ENCODE measurements around the gene HDAC5. TPM values are rescaled to one million over a fixed set of nuclear protein-coding genes. Genes with fewer than 3 reads are reported as not detected.

HDAC5 gene
- total RNA-seq, 1 experiment from 2014 or later = 16.9 TPM

DNA sequence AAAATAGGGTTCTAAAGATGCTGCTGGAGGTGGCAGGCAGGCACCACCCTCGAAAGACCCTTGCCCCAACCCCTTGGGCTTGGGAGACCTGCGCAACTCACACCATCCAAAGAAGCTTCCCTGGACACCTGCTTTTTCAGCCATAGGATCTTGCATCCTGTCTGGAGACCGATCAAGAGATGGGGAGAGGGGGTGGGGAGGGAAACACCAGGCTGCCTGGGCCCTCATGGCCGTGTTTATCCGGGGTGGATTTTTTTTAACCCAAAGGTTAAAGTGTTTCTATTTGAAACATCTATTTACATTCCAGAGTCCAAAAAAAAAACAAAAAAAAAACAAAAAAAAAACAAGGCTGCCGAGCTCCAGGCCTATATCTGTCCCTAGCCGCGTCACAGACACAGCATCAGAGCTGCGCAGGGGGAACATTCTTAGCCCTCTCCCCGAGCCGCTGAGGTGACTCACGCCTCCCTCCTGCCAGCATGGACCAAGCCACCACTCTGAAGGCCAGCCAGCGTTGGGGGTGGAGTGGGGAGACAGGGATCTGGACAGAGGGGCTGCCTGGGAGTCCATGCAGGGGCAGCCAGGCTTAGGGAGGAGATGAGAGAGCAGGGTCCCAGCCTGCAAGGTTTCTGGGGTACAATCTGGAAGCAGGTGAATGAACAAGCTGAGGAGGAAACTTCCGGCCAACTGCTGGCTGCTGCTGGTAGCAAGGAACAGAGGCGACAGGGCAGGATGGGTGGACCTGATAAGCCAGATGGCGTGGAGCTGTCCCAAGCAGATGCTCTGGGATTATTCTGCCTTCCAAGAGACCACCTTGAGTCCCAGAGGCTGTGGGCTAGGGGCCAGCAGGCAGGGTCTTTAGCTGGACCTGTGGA, 14.8 kb downstream of the HDAC5 start:
- Histone ChIP-seq H3K4me1 (ENCODE audit: insufficient read depth, low read length, poor library complexity, severe bottlenecking) (peaks cover 43% of the 10 kb centered on the region), H3K27ac (ENCODE audit: low read depth, low read length, poor library complexity, severe bottlenecking) (no peak overlapping the region), H3K27me3 (replicated peaks; ENCODE audit: insufficient read depth, low read depth, low read length, poor library complexity) (no peaks in the 10 kb centered on the region), H3K9me3 (ENCODE audit: low read depth, low read length, poor library complexity, severe bottlenecking) (no peaks in the 10 kb centered on the region), H3K36me3 (ENCODE audit: insufficient read depth, low read length, poor library complexity, severe bottlenecking) (no peaks in the 10 kb centered on the region), H3K4me3 (ENCODE audit: low read depth, low read length, poor library complexity, severe bottlenecking) (no peak overlapping the region)
- no peak for DNase-seq (ENCODE audit: low spot score)
- ChIA-PET CTCF (interaction anchor here (1.0 kb wide), 1 partner anchor 15 kb away, joined by 9 read pairs; the partner anchor contains the start of gene HDAC5), POLR2A (ENCODE audit: low non-redundant PET) (no interaction called here)
- intact Hi-C loops (cut with micrococcal nuclease; ENCODE audit: unreplicated experiment) = no loop called here
- BruUV-seq (replicated peaks) = no TSS peak
- no peak for TF ChIP-seq EZH2 (IDR thresholded peaks at IDR 0.05; ENCODE audit: borderline replicate concordance, low read depth, low read length, poor library complexity, severe bottlenecking)
- TF ChIP-seq, protein P1, sequence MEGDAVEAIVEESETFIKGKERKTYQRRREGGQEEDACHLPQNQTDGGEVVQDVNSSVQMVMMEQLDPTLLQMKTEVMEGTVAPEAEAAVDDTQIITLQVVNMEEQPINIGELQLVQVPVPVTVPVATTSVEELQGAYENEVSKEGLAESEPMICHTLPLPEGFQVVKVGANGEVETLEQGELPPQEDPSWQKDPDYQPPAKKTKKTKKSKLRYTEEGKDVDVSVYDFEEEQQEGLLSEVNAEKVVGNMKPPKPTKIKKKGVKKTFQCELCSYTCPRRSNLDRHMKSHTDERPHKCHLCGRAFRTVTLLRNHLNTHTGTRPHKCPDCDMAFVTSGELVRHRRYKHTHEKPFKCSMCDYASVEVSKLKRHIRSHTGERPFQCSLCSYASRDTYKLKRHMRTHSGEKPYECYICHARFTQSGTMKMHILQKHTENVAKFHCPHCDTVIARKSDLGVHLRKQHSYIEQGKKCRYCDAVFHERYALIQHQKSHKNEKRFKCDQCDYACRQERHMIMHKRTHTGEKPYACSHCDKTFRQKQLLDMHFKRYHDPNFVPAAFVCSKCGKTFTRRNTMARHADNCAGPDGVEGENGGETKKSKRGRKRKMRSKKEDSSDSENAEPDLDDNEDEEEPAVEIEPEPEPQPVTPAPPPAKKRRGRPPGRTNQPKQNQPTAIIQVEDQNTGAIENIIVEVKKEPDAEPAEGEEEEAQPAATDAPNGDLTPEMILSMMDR (conservative IDR thresholded peaks at IDR 0.05; ENCODE audit: low read depth, low read length) = no peak

DNA sequence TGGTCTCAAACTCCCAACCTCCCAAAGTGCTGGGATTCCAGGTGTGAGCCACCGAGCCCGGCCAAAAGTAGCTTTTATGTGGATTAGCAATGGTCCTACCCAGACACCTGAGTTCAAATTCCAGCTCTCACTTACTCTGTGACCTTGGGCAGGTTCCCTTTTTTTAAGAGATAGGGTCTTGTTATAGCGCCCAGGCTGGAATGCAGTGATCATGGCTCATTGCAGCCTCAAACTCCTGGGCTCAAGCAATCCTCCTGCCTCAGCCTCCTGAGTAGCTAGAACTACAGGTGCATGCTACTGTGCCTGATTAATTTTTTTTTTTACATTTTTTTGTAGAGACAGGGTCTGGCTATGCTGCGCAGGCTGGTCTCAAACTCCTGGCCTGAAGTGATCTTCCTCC, 16.6 kb downstream of the HDAC5 start:
- Histone ChIP-seq H3K4me1 (ENCODE audit: insufficient read depth, low read length, poor library complexity, severe bottlenecking) (peaks cover 40% of the 10 kb centered on the region), H3K36me3 (ENCODE audit: insufficient read depth, low read length, poor library complexity, severe bottlenecking) (no peaks in the 10 kb centered on the region), H3K9me3 (ENCODE audit: low read depth, low read length, poor library complexity, severe bottlenecking) (no peaks in the 10 kb centered on the region), H3K27ac (ENCODE audit: low read depth, low read length, poor library complexity, severe bottlenecking) (no peak overlapping the region), H3K27me3 (replicated peaks; ENCODE audit: insufficient read depth, low read depth, low read length, poor library complexity) (no peaks in the 10 kb centered on the region), H3K4me3 (ENCODE audit: low read depth, low read length, poor library complexity, severe bottlenecking) (no peak overlapping the region)
- POLR2A ChIA-PET (ENCODE audit: low non-redundant PET) = no interaction called here
- no TSS peak for BruUV-seq (replicated peaks)
- intact Hi-C loops (cut with micrococcal nuclease; ENCODE audit: unreplicated experiment) = no loop called here
- CTCF ChIA-PET = interaction anchor here (1.1 kb wide), 1 partner anchor 9 kb away, joined by 3 read pairs; no protein-coding TSS in a partner anchor
- TF ChIP-seq EZH2 (IDR thresholded peaks at IDR 0.05; ENCODE audit: borderline replicate concordance, low read depth, low read length, poor library complexity, severe bottlenecking) = no peak
- TF ChIP-seq, protein P1 (conservative IDR thresholded peaks at IDR 0.05; ENCODE audit: low read depth, low read length) = no peak
- no peak for DNase-seq (ENCODE audit: low spot score)

DNA sequence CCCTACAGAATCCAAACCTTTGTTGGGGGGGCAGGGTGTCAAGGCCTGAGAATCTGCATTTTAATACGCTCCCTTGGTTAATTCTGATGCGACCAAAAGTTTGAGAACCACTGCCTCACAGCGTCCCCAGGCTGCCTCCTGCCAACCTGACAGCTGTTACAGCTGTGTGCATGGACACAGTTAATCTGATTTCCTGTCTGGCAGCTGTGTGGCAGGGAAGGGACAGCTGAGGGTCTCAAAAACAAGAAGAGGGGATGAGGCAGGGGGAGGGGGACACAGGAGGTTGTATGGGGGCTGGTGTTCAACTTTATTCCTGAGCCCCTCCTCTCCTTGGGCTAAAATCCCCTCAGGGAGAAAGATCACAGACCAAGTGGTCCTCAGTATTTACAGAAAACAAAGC, 17.5 kb downstream of the HDAC5 start:
- no peaks in the 10 kb centered on the region for H3K36me3 ChIP-seq (ENCODE audit: insufficient read depth, low read length, poor library complexity, severe bottlenecking)
- H3K27ac ChIP-seq (ENCODE audit: low read depth, low read length, poor library complexity, severe bottlenecking) = peak overlapping the region; percentile 50
- H3K27me3 ChIP-seq (replicated peaks; ENCODE audit: insufficient read depth, low read depth, low read length, poor library complexity) = no peaks in the 10 kb centered on the region
- H3K9me3 ChIP-seq (ENCODE audit: low read depth, low read length, poor library complexity, severe bottlenecking) = no peaks in the 10 kb centered on the region
- peaks cover 36% of the 10 kb centered on the region for H3K4me1 ChIP-seq (ENCODE audit: insufficient read depth, low read length, poor library complexity, severe bottlenecking)
- no TSS peak for BruUV-seq (replicated peaks)
- CTCF ChIA-PET = interaction anchor here (0.6 to 0.7 kb wide), 2 partner anchors 36 to 80 kb away, joined by 4 to 5 read pairs; no protein-coding TSS in a partner anchor
- no peak overlapping the region for H3K4me3 ChIP-seq (ENCODE audit: low read depth, low read length, poor library complexity, severe bottlenecking)
- intact Hi-C loops (cut with micrococcal nuclease; ENCODE audit: unreplicated experiment) = no loop called here
- peak; percentile 55 for DNase-seq (ENCODE audit: low spot score)
- POLR2A ChIA-PET (ENCODE audit: low non-redundant PET) = interaction anchor here (0.7 kb wide), 1 partner anchor 351 kb away, joined by 3 read pairs; no protein-coding TSS in a partner anchor
- TF ChIP-seq, protein P1 (conservative IDR thresholded peaks at IDR 0.05; ENCODE audit: low read depth, low read length) = 0 out of 2 replicates have a peak, but pooled peaks have one; percentile 11
- no peak for TF ChIP-seq EZH2 (IDR thresholded peaks at IDR 0.05; ENCODE audit: borderline replicate concordance, low read depth, low read length, poor library complexity, severe bottlenecking)
